ENCODE results near the gene GLB1L3. TPM values are rescaled to one million over a fixed set of nuclear protein-coding genes. Genes with fewer than 3 reads are reported as not detected.

GLB1L3 gene
- total RNA-seq, 1 experiment from 2014 or later: not detected

GRCh38 chr11:134358165-134358855 is 82.1 kb downstream of the GLB1L3 start:
- CTCF ChIA-PET: no interaction called here
- DNase-seq: peak in 1 of 2 experiments; percentile 35
- BruUV-seq (replicated peaks): no TSS peak
- 0 out of 2 replicates have a peak, but pooled peaks cover 2% of the 10 kb centered on the region for H3K9me3 ChIP-seq
- H3K27me3 ChIP-seq (replicated peaks; ENCODE audit: control insufficient read depth, insufficient read depth, low read length): no peaks in the 10 kb centered on the region
- no peak overlapping the region for H3K27ac Mint-ChIP-seq (ENCODE audit: unreplicated experiment)
- no peaks in the 10 kb centered on the region for H3K9me3 Mint-ChIP-seq (ENCODE audit: unreplicated experiment)
- peaks cover 3% of the 10 kb centered on the region for H3K27me3 Mint-ChIP-seq (ENCODE audit: insufficient read depth, unreplicated experiment)
- no peak overlapping the region for H3K4me3 Mint-ChIP-seq (ENCODE audit: unreplicated experiment)
- no peaks in the 10 kb centered on the region for H3K4me1 Mint-ChIP-seq (ENCODE audit: low read depth, unreplicated experiment)
- POLR2A ChIA-PET: no interaction called here
- TF ChIP-seq CTCF (IDR thresholded peaks at IDR 0.05; ENCODE audit: insufficient read depth in 1 of 2, low read depth in 1 of 2, low read length in 1 of 2, severe bottlenecking in 1 of 2, unreplicated experiment in 1 of 2): no peak
- H3K36me3 Mint-ChIP-seq (ENCODE audit: insufficient read depth, unreplicated experiment): no peaks in the 10 kb centered on the region
- H3K4me3 ChIP-seq (ENCODE audit: low read depth, low read length): no peak overlapping the region
- H3K4me1 ChIP-seq: no peaks in the 10 kb centered on the region
- intact Hi-C loops (cut with micrococcal nuclease; ENCODE audit: unreplicated experiment): no loop called here
- no peaks in the 10 kb centered on the region for H3K36me3 ChIP-seq (ENCODE audit: control insufficient read depth, insufficient read depth, low read length)

DNA sequence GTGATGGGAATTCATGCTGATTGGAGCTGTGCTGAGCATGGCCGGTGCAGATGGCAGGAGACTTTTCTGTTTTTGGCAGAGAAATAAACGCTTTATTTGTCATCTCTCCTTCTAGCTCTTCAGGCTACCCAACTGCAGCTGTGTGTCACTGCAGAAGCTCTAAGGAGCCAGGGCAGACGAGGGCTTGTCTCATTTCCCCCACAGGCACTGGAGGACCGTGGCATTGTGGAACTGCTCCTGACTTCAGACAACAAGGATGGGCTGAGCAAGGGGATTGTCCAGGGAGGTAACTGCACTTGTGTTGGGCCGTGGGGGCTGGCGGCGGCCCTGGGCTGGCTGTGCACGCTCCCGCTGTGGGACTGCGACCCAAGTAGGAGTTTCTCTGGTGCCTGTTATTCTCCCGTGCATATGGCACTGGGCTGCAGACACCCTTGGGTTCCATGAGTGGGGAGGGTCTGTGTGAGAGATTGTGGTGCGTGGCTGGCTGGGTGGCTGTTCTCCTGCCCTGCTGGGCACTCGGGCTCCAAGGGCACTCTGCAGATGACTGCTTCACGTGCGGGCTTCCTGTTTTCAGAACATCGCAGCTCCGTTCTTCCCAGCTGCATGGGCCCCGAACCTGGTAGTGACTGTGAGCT is 82.8 kb downstream of the GLB1L3 start:
- Histone ChIP-seq H3K4me1 (no peaks in the 10 kb centered on the region), H3K9me3 (0 out of 2 replicates have a peak, but pooled peaks cover 2% of the 10 kb centered on the region), H3K36me3 (ENCODE audit: control insufficient read depth, insufficient read depth, low read length) (no peaks in the 10 kb centered on the region), H3K27me3 (replicated peaks; ENCODE audit: control insufficient read depth, insufficient read depth, low read length) (no peaks in the 10 kb centered on the region), H3K4me3 (ENCODE audit: low read depth, low read length) (no peak overlapping the region)
- intact Hi-C loops (cut with micrococcal nuclease; ENCODE audit: unreplicated experiment): no loop called here
- DNase-seq: peak in 1 of 2 experiments; percentile 26
- Mint-ChIP-seq H3K4me3 (ENCODE audit: unreplicated experiment) (no peak overlapping the region), H3K27me3 (ENCODE audit: insufficient read depth, unreplicated experiment) (peaks cover 3% of the 10 kb centered on the region), H3K36me3 (ENCODE audit: insufficient read depth, unreplicated experiment) (no peaks in the 10 kb centered on the region), H3K4me1 (ENCODE audit: low read depth, unreplicated experiment) (no peaks in the 10 kb centered on the region), H3K27ac (ENCODE audit: unreplicated experiment) (no peak overlapping the region), H3K9me3 (ENCODE audit: unreplicated experiment) (no peaks in the 10 kb centered on the region)
- POLR2A ChIA-PET: no interaction called here
- CTCF ChIA-PET: interaction anchor here (0.5 kb wide), 1 partner anchor 83 kb away, joined by 4 read pairs; the partner anchor contains the start of gene GLB1L3
- TF ChIP-seq CTCF (IDR thresholded peaks at IDR 0.05; ENCODE audit: insufficient read depth in 1 of 2, low read depth in 1 of 2, low read length in 1 of 2, severe bottlenecking in 1 of 2, unreplicated experiment in 1 of 2): no peak
- no TSS peak for BruUV-seq (replicated peaks)

GRCh38 chr11:134359646-134360045 is 83.5 kb downstream of the GLB1L3 start:
- no peaks in the 10 kb centered on the region for H3K4me1 ChIP-seq
- H3K4me3 Mint-ChIP-seq (ENCODE audit: unreplicated experiment): no peak overlapping the region
- no peaks in the 10 kb centered on the region for H3K36me3 Mint-ChIP-seq (ENCODE audit: insufficient read depth, unreplicated experiment)
- no peaks in the 10 kb centered on the region for H3K4me1 Mint-ChIP-seq (ENCODE audit: low read depth, unreplicated experiment)
- DNase-seq: no peak
- 0 out of 2 replicates have a peak, but pooled peaks cover 2% of the 10 kb centered on the region for H3K9me3 ChIP-seq
- H3K4me3 ChIP-seq (ENCODE audit: low read depth, low read length): no peak overlapping the region
- no peaks in the 10 kb centered on the region for H3K27me3 ChIP-seq (replicated peaks; ENCODE audit: control insufficient read depth, insufficient read depth, low read length)
- peaks cover 3% of the 10 kb centered on the region for H3K27me3 Mint-ChIP-seq (ENCODE audit: insufficient read depth, unreplicated experiment)
- TF ChIP-seq CTCF (IDR thresholded peaks at IDR 0.05; ENCODE audit: insufficient read depth in 1 of 2, low read depth in 1 of 2, low read length in 1 of 2, severe bottlenecking in 1 of 2, unreplicated experiment in 1 of 2): no peak
- ChIA-PET POLR2A (no interaction called here), CTCF (interaction anchor here (0.5 kb wide), 1 partner anchor 83 kb away, joined by 4 read pairs; the partner anchor contains the start of gene GLB1L3)
- H3K9me3 Mint-ChIP-seq (ENCODE audit: unreplicated experiment): no peaks in the 10 kb centered on the region
- intact Hi-C loops (cut with micrococcal nuclease; ENCODE audit: unreplicated experiment): no loop called here
- H3K36me3 ChIP-seq (ENCODE audit: control insufficient read depth, insufficient read depth, low read length): no peaks in the 10 kb centered on the region
- no TSS peak for BruUV-seq (replicated peaks)
- no peak overlapping the region for H3K27ac Mint-ChIP-seq (ENCODE audit: unreplicated experiment)

Measured in Caco-2 (cell line).